ENCODE data around the gene PRKCB.
A peak's percentile ranks its signal among the peaks of the same experiment; 100 is the strongest.

The PRKCB gene

GRCh38 chr16:23861874-23862273 lies 26.1 kb downstream of the PRKCB start:
- in situ Hi-C loops (cut with MboI; ENCODE audit: low pct_unique_long_range_greater_than_20kb, low sequenced_read_pairs), result no loop called here
- no peak for DNase-seq

DNA sequence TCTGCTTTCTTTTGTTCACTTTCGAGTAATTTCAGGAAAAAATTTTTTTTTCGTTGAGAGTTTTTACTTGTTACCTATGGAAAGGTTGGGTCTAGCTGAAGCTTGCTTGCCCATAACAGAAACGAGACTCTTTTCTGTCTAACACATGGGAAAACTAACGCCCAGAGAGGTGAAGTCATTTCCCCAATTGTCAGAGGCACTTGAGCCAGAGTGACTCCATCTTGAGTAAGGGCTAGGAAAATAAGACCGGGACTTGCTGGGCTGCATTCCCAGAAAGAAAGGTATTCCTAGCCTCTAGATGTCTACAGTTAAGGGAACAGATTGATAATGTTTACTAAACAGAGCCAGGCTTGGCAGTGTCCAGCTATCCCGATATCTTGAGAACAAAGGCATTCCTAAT lies 26.8 kb downstream of the PRKCB start:
- no peak for DNase-seq
- in situ Hi-C loops (cut with MboI; ENCODE audit: low pct_unique_long_range_greater_than_20kb, low sequenced_read_pairs), result no loop called here

DNA sequence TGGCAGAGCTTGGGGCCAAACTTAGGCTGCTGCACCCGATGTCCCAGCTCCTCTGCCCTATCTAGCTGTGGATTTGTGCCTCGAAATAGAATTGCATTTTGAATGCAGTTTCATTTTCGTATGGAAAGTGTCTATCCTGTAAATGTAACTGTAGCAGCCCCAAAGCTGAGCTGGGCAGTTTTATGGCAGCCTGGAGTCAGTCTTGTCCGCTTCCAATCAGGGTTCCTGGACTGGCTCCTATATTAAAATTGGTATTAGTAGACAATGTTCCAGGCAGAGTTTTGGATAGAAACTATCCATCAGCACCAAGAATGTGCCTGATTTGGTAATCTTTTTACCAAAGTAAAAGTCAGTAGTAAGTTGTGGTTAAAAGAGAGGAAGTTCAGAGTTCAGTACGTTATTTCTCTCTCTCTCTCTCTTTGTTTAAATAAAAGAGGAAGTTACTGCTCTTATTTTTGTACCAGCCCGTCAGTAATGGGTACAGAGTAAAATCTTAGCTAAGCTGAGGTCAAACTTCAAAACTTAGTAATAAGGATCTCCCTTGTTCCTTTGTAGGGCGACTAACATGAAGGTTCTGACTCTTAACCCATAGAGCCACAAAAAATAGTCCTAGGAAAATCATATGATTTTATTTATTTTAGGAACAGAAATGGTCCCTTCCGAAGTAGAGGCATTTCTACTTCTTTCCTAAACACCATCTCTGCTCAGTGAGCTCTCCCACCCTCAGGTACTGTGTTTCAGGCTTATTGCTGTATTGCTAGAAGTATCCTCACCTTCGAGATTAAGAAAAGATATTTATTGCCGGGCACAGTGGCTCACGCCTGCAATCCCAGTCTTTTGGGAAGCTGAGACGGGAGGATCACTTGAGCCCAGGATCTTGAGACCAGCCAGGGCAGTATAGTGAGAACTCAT lies 28.0 kb downstream of the PRKCB start:
- peak; percentile 90 for DNase-seq
- in situ Hi-C loops (cut with MboI; ENCODE audit: low pct_unique_long_range_greater_than_20kb, low sequenced_read_pairs), result no loop called here

- in situ Hi-C loops (cut with MboI; ENCODE audit: low pct_unique_long_range_greater_than_20kb, low sequenced_read_pairs), result no loop called here
- DNase-seq, result no peak
Observed at GRCh38 chr16:23865853-23866252, 30.1 kb downstream of the PRKCB start.

- in situ Hi-C loops (cut with MboI; ENCODE audit: low pct_unique_long_range_greater_than_20kb, low sequenced_read_pairs), result no loop called here
- no peak for DNase-seq
Observed at GRCh38 chr16:23866621-23867020, 30.8 kb downstream of the PRKCB start.

GRCh38 chr16:23867566-23867965 lies 31.8 kb downstream of the PRKCB start:
- in situ Hi-C loops (cut with MboI; ENCODE audit: low pct_unique_long_range_greater_than_20kb, low sequenced_read_pairs), result no loop called here
- no peak for DNase-seq

GRCh38 chr16:23868136-23868535 lies 32.4 kb downstream of the PRKCB start:
- DNase-seq, result no peak
- in situ Hi-C loops (cut with MboI; ENCODE audit: low pct_unique_long_range_greater_than_20kb, low sequenced_read_pairs), result no loop called here

DNA sequence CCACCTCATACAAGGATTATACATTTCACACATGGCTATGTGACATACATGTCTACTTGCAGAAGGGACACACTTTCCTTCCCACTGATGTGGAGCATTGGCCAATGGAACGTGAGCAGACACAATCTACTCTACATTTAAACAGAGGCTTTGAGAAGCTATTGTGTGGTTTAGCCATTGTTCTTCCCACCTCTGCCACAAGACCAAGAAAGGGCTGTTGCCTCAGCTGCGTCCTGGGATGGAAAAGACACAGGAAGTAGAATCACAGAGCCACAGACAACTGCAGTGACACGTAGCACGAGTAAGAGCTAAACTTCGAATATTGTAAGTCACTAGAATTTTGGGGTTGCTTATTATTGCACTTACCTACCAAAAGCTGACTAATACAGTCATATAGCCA lies 33.3 kb downstream of the PRKCB start:
- in situ Hi-C loops (cut with MboI; ENCODE audit: low pct_unique_long_range_greater_than_20kb, low sequenced_read_pairs), result no loop called here
- peak; percentile 54 for DNase-seq

- in situ Hi-C loops (cut with MboI; ENCODE audit: low pct_unique_long_range_greater_than_20kb, low sequenced_read_pairs), result no loop called here
- no peak for DNase-seq
Observed at GRCh38 chr16:23871924-23872323, 36.1 kb downstream of the PRKCB start.

DNA sequence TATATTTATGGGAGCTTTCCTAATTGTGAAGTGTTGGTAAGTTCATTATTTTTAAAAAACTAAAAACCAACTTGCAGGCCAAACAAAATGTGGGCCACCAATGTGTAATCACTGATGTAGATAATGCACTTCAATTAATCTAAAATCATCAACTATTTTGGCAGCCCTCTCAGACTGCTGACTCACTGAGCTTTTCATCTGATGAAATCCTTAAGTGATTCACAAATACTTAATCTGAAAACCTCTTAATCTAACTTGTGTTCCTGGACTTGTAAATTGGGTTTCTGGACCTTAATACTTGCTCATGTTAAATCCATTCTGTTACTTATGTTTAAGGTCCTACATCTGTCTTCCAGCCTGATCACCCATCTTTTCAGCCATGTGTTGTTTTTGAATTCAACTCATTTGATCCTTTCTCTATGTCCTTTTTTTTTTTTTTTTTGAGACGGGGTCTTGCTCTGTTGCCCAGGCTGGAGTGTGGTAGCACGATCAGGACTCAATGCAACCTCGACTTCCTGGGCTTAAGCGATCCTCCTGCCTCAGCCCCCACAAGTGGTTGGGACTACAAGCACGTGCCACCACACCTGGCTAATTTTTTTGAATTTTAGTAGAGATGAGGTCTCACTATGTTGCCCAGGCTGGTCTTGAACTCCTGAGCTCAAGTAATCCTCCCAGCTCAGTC lies 39.0 kb downstream of the PRKCB start:
- no peak for DNase-seq
- in situ Hi-C loops (cut with MboI; ENCODE audit: low pct_unique_long_range_greater_than_20kb, low sequenced_read_pairs), result no loop called here

DNA sequence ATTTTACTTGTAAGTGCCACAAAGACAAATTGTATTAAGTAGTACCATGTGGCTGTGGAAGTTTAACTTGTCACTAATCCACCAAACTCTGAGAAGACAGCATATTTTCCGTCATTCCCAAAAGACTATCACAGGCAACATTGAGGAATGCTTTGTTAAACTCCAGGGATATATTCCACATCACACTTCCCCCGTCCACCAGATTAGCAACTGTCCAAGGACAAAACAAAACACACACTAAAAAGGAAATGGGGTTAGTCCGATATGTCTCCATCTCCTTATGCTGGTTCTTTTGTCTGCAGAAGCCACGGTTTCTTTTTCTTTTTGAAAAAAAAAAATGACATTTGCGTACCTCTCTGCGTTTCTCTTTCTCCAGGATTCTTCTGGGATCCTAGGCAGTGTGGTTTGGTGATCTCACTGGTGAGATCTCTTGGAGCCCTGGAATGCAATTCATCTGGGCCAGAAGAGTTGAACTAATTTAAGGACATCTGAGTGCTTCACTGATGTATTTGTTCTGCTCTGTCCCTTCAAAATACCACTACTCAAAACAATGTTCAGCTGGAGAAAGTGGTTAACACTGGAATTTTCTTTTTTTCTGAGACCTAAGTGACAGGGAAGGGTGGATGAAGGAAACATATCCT lies 40.6 kb downstream of the PRKCB start:
- DNase-seq, result no peak
- in situ Hi-C loops (cut with MboI; ENCODE audit: low pct_unique_long_range_greater_than_20kb, low sequenced_read_pairs), result no loop called here

- DNase-seq, result peak; percentile 54
- in situ Hi-C loops (cut with MboI; ENCODE audit: low pct_unique_long_range_greater_than_20kb, low sequenced_read_pairs), result no loop called here
Observed at GRCh38 chr16:23877107-23878070, 41.6 kb downstream of the PRKCB start.

GRCh38 chr16:23879735-23880373 lies 44.1 kb downstream of the PRKCB start:
- no peak for DNase-seq
- in situ Hi-C loops (cut with MboI; ENCODE audit: low pct_unique_long_range_greater_than_20kb, low sequenced_read_pairs), result no loop called here

- in situ Hi-C loops (cut with MboI; ENCODE audit: low pct_unique_long_range_greater_than_20kb, low sequenced_read_pairs), result no loop called here
- DNase-seq, result no peak
Observed at GRCh38 chr16:23889189-23889588, 53.4 kb downstream of the PRKCB start.

- in situ Hi-C loops (cut with MboI; ENCODE audit: low pct_unique_long_range_greater_than_20kb, low sequenced_read_pairs), result no loop called here
- no peak for DNase-seq
Observed at GRCh38 chr16:23893986-23894385, 58.2 kb downstream of the PRKCB start.

GRCh38 chr16:23895052-23895451 lies 59.3 kb downstream of the PRKCB start:
- in situ Hi-C loops (cut with MboI; ENCODE audit: low pct_unique_long_range_greater_than_20kb, low sequenced_read_pairs), result no loop called here

GRCh38 chr16:23896832-23897821 lies 61.3 kb downstream of the PRKCB start:
- DNase-seq, result peak; percentile 83
- in situ Hi-C loops (cut with MboI; ENCODE audit: low pct_unique_long_range_greater_than_20kb, low sequenced_read_pairs), result no loop called here

More at GRCh38 chr16:23895052-23895451, 59.3 kb downstream of the PRKCB start:
- DNase-seq, result no peak
